ENCODE data around the gene PCDH9. TPM values are rescaled to one million over a fixed set of nuclear protein-coding genes. Genes with fewer than 3 reads are reported as not detected.

Gene PCDH9
- total and polyA plus RNA-seq, 2 of the 13 experiments (the other 11 are each of a cell fraction or from before 2014, with no cell fraction given): 0.09 TPM; not detected in 1

DNA sequence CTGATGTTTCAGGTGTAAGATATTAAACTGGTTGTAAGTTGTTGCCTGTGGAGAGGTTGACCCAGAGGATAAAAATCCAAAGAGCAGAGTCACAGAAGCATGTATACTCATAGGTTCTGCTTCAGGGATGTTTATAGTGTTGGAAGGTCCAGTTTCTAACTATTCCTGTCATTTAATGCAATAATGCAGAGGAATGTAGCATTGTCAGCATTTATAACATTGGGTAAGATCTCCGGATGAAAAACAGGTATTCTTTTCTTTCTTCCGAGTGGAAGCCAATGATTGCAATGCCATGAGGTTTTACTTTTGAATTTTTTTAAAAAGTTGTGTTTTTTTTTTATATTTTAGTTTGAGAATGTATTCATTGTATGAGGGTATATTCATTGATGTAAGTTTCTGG, 771.0 kb downstream of the PCDH9 start:
- no peak overlapping the region for H3K9ac ChIP-seq (ENCODE audit: insufficient read depth, low read depth, low read length)
- BruUV-seq (replicated peaks): no TSS peak
- ATAC-seq: no peak
- H3K27me3 ChIP-seq (ENCODE audit: control insufficient read depth in 1 of 2, insufficient read depth in 2 of 2, low read length in 2 of 2): no peaks in the 10 kb centered on the region
- DNase-seq (ENCODE audit: low spot score): no peak
- no peak for FAIRE-seq
- WGBS (ENCODE audit: low lambda C conversion rate): 3% methylated on average over 2 of the region's 2 CpGs
- no peaks in the 10 kb centered on the region for H3K79me2 ChIP-seq (ENCODE audit: insufficient read depth, low read length)
- H3K4me3 ChIP-seq (replicated peaks in 1 of 3; ENCODE audit: insufficient read depth in 1 of 3, low read depth in 2 of 3, low read length in 3 of 3): no peak overlapping the region
- H3K27ac ChIP-seq (ENCODE audit: extremely low read length, insufficient read depth, low read length): no peak overlapping the region
- ChIA-PET CTCF (ENCODE audit: low intra/inter-chr PET ratio, low total read pairs) (no interaction called here), POLR2A (no interaction called here)
- H3K4me1 ChIP-seq (ENCODE audit: insufficient read depth, low read length): no peaks in the 10 kb centered on the region
- no peaks in the 10 kb centered on the region for H3K9me3 ChIP-seq (ENCODE audit: low read length)
- in situ Hi-C loops (cut with HindIII; ENCODE audit: extremely low pct_ligation_motif_present, low pct_unique_long_range_greater_than_20kb) (no loop called here), intact Hi-C loops (cut with micrococcal nuclease; ENCODE audit: unreplicated experiment) (no loop called here)
- no peak overlapping the region for H3K4me2 ChIP-seq (ENCODE audit: low read depth, low read length)
- H2AFZ ChIP-seq (ENCODE audit: low read length): no peak overlapping the region
- no peaks in the 10 kb centered on the region for H3K36me3 ChIP-seq (replicated peaks in 1 of 2; ENCODE audit: control insufficient read depth in 1 of 2, insufficient read depth in 2 of 2, low read length in 2 of 2)
- peaks cover 4% of the 10 kb centered on the region; the same call in 1 of the 2 replicates for H4K20me1 ChIP-seq (ENCODE audit: insufficient read depth, low read length)
- TF ChIP-seq, protein P1, sequence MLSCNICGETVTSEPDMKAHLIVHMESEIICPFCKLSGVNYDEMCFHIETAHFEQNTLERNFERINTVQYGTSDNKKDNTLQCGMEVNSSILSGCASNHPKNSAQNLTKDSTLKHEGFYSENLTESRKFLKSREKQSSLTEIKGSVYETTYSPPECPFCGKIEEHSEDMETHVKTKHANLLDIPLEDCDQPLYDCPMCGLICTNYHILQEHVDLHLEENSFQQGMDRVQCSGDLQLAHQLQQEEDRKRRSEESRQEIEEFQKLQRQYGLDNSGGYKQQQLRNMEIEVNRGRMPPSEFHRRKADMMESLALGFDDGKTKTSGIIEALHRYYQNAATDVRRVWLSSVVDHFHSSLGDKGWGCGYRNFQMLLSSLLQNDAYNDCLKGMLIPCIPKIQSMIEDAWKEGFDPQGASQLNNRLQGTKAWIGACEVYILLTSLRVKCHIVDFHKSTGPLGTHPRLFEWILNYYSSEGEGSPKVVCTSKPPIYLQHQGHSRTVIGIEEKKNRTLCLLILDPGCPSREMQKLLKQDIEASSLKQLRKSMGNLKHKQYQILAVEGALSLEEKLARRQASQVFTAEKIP (CRISPR knock-in tag; IDR thresholded peaks at IDR 0.05; ENCODE audit: borderline replicate concordance): no peak
- TF ChIP-seq POGZ (CRISPR knock-in tag; IDR thresholded peaks at IDR 0.05): no peak
- no peak for TF ChIP-seq SALL2 (CRISPR knock-in tag; IDR thresholded peaks at IDR 0.05)
- no peak for TF ChIP-seq NR2F6 (IDR thresholded peaks at IDR 0.05)
- no peak for TF ChIP-seq NR2F6 (CRISPR knock-in tag; IDR thresholded peaks at IDR 0.05)
- TF ChIP-seq, protein P2, sequence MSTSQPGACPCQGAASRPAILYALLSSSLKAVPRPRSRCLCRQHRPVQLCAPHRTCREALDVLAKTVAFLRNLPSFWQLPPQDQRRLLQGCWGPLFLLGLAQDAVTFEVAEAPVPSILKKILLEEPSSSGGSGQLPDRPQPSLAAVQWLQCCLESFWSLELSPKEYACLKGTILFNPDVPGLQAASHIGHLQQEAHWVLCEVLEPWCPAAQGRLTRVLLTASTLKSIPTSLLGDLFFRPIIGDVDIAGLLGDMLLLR (CRISPR knock-in tag; IDR thresholded peaks at IDR 0.05): no peak
- TF ChIP-seq ERF (CRISPR knock-in tag; IDR thresholded peaks at IDR 0.05): no peak
- no peak for TF ChIP-seq ETV6 (CRISPR knock-in tag; conservative IDR thresholded peaks at IDR 0.05)
- TF ChIP-seq MAFK (conservative IDR thresholded peaks at IDR 0.05 in 1 of 2, IDR thresholded peaks at IDR 0.05 in 1 of 2; ENCODE audit: low read length in 2 of 2): peak in 1 of 2 experiments; percentile 68; a peak in 3 of 4 replicates
- TF ChIP-seq RBFOX2 (IDR thresholded peaks at IDR 0.05; ENCODE audit: low read depth, low read length): no peak
- no peak for TF ChIP-seq FOXA3 (CRISPR knock-in tag; IDR thresholded peaks at IDR 0.05)
- TF ChIP-seq, protein P3, sequence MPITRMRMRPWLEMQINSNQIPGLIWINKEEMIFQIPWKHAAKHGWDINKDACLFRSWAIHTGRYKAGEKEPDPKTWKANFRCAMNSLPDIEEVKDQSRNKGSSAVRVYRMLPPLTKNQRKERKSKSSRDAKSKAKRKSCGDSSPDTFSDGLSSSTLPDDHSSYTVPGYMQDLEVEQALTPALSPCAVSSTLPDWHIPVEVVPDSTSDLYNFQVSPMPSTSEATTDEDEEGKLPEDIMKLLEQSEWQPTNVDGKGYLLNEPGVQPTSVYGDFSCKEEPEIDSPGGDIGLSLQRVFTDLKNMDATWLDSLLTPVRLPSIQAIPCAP (CRISPR knock-in tag; IDR thresholded peaks at IDR 0.05; ENCODE audit: low read depth): no peak
- no peak for TF ChIP-seq NFKB2 (CRISPR knock-in tag; IDR thresholded peaks at IDR 0.05; ENCODE audit: borderline replicate concordance)
- no peak for TF ChIP-seq NAIF1 (CRISPR knock-in tag; IDR thresholded peaks at IDR 0.05; ENCODE audit: borderline replicate concordance)
- no peak for TF ChIP-seq ZNF615 (CRISPR knock-in tag; IDR thresholded peaks at IDR 0.05; ENCODE audit: borderline replicate concordance)
- TF ChIP-seq, protein P4, sequence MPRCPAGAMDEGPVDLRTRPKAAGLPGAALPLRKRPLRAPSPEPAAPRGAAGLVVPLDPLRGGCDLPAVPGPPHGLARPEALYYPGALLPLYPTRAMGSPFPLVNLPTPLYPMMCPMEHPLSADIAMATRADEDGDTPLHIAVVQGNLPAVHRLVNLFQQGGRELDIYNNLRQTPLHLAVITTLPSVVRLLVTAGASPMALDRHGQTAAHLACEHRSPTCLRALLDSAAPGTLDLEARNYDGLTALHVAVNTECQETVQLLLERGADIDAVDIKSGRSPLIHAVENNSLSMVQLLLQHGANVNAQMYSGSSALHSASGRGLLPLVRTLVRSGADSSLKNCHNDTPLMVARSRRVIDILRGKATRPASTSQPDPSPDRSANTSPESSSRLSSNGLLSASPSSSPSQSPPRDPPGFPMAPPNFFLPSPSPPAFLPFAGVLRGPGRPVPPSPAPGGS (CRISPR knock-in tag; IDR thresholded peaks at IDR 0.05): no peak
- TF ChIP-seq, protein P5, sequence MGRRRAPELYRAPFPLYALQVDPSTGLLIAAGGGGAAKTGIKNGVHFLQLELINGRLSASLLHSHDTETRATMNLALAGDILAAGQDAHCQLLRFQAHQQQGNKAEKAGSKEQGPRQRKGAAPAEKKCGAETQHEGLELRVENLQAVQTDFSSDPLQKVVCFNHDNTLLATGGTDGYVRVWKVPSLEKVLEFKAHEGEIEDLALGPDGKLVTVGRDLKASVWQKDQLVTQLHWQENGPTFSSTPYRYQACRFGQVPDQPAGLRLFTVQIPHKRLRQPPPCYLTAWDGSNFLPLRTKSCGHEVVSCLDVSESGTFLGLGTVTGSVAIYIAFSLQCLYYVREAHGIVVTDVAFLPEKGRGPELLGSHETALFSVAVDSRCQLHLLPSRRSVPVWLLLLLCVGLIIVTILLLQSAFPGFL (CRISPR knock-in tag; IDR thresholded peaks at IDR 0.05): no peak
- peak; percentile 52 for TF ChIP-seq MAFF (IDR thresholded peaks at IDR 0.05; ENCODE audit: low read depth, low read length)
